ENCODE measurements around the gene OR5K4. TPM values are rescaled to one million over a fixed set of nuclear protein-coding genes. Genes with fewer than 3 reads are reported as not detected.

The OR5K4 gene, protein sequence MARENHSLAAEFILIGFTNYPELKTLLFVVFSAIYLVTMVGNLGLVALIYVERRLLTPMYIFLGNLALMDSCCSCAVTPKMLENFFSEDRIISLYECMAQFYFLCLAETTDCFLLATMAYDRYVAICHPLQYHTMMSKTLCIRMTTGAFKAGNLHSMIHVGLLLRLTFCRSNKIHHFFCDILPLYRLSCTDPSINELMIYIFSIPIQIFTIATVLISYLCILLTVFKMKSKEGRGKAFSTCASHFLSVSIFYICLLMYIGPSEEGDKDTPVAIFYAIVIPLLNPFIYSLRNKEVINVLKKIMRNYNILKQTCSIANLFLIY
- total RNA-seq (2014; rRNA removed; shearing (Covaris generic)) = not detected in 2 replicates

DNA sequence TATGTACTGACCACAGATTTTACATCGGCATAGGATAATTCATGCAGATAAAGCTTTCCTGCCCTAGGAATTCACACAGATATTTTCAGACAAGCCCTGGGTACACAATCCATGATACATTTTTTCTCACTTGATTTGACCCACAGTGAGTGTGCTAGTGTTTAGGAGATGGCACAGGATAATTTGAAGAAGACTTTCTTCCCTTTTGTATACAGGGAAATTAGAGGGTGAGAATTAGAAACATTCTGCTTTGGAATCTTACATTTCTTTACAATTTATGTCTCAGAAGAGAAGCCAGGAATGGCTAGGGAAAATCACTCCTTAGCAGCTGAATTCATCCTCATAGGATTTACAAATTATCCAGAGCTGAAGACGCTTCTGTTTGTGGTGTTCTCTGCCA lies at the start of gene OR5K4:
Gene OR5K4 (plus strand): TSS at position 301 of the 400 bp plus-strand sequence. CDS start 0 bp downstream, at position 301.
- DNase-seq (ENCODE audit: low spot score) = no peak

DNA sequence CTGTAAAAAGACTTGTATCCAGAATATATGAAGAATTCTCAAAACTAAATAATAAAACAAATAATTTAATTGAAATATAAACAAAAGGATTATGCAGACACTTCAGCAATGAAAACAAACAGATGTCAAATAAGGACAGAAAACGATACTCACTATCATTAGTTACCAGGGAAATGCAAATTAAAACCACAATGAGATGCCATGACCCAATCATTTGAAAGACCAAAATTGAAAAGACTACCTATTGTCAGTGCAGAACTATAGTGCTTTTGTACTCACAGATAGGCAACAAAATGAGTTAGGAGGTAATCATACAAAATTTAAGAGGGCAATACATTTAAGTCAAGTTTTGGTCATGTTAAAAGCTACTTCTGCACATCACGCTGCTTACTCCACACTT lies 31.6 kb upstream of the OR5K4 start:
- DNase-seq (ENCODE audit: low spot score) = no peak

DNA sequence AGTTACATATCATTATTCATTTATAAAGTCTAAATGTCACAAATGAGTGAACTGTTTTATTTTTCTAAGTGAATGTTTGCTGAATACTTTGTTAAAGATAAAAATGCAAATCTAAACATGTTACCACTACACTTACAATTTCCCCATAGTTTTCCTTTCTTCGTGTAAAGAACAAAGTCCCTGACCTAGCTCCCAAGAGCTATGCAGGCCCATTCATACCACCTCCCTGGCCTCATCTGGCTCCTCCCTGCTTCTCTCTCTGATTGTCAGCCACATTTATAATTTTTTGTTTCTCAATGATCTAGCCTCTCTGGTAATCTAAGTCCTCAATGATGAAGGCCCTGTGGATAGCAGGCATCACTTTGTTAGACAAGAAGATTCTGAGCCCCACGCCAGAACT lies 31.0 kb upstream of the OR5K4 start:
- DNase-seq (ENCODE audit: low spot score) = no peak

DNA sequence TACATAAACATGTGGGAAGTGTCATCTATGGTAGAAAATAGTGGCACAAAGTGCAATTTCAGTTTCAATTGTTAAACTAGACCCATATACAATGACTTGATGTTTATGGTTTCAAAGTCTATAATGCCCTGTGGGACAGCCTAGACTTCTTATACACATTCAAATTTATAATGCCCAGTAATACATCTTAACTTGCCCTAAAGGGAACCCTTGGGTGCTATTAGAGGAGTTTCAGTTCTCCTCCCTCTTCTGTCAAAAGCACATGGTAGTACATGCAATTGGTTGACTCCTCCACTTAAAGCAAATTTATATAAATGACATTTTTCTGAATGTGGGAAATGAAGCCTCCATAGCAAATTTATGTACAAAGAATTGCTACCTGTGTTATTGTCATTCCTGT lies 30.2 kb upstream of the OR5K4 start:
- no peak for DNase-seq (ENCODE audit: low spot score)

DNA sequence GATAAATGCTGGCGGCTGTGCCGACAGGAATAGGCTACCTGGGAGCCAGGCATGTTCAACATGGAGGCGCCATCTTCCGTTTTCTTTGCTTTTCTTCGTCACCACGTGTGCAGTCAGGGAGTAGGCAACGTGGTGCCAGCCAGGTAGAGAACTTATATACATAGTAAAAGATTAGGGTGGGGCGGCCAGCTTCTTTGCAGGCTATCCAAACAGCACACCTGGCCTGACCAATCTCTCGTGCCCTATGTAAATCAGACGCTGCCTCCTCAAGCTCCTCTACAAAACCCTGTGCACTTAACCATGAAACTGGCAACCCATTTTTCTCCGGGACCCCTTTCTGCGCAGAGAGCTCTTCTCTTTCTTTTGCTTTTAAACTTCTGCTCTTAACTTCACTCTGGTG lies 28.6 kb upstream of the OR5K4 start:
- peak; percentile 20 for DNase-seq (ENCODE audit: low spot score)

DNA sequence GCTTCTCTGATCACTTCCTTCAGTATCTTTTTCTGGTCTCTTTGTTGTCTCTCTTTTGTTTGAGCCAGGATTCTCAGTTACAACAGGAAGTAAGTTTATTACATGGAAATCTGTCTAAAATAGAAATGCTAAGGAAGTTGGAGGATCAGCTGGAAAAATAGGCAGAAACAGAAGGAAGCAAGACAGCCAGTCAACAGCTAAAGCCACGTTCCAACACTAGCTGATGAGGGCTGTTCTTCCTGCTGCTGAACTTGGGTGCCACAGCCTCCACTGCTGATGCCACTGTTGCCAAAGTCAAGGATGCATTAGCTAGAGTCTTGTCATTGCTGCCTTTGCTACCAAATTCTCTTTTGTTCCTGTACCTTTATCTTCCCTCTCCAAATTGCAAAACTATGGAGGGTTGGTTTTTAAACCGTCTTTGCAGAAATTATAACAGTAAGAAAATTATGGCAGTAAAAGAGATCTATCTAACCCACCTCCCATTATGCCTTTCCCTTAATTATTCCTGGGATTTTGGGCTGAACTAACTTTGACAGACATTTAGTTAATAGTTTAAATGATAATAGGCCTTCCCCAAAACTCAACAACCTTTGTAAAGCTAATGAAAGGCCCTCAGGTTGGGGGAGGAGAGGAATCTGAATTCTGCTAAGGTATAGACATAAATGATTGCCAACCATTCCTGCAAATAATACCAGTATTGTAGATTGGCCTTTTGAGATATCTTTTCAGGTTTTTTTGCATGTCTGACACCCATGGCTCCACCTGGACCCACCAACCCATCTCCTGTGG lies 27.4 kb upstream of the OR5K4 start:
- DNase-seq (ENCODE audit: low spot score) = no peak

DNA sequence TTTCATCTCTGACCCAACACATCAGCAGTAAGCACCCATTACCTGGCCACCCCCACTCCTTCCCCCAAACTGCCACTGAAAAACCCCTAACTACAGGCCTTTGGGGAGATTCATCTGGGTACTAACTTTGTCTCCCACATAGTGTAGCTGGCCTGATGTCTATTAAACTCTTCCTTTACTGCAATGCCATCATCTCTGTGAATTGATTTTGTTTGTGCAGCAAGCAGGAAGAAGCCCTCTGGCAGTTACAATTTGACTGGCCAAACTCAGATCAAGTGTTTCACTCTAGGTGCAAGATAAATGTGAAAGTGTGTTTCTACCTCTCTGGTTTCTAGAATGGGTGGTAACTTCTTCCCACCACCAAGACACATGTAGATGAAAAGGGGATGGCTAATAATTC lies 26.7 kb upstream of the OR5K4 start:
- DNase-seq (ENCODE audit: low spot score) = no peak

DNA sequence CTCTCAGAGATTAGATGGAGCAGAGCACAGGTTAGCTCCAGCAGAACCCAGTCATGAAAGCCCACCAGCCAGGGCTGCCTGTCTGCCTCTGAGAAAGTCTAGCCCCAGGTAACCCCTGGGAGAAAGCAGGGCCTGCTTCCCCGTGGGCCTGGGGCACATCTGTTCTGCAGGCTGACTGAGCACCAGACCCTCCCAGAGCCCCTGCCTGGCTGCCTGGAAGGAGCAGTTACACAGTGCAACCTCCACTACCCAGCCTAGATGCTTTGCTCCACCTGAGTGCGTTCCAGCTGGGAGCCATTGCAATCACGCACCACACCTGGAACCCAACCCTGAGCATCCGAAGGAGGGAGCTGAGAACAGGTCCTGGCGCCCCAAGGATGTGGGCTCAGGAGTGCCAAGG lies 24.7 kb upstream of the OR5K4 start:
- DNase-seq (ENCODE audit: low spot score) = no peak

DNA sequence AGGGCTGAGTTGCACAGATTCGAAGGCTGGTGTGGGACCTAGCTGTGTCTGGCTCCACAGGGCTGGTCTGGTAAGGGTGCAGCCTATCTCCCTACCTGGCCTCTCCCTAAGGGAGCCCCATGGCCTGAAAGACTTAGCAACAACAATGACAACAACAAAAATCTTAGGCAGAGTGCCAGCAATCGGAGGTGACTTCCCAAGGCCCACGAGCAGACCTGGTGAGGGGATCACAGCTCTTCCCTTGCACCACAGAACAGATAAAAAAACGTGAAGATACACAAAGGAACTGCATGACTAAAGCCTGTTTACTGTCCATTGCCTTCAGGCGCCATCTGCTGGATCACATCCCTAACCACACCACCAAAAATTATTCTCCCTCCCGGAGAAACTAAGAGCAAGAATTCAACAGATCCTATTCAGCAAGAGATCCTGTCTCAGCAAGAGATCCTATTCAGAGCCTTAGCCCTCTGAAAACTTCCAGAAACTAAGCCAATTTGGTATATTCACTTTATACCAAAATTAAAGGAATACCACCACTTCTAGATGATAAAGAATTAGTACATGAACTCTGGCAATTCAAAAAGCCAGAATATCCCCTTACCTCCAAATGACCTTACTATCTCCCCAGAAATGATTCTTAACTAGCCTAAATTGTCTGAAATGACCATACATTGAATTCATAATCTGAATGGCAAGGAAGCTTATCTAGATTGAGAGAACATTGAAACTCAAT lies 24.1 kb upstream of the OR5K4 start:
- peak; percentile 64 for DNase-seq (ENCODE audit: low spot score)

DNA sequence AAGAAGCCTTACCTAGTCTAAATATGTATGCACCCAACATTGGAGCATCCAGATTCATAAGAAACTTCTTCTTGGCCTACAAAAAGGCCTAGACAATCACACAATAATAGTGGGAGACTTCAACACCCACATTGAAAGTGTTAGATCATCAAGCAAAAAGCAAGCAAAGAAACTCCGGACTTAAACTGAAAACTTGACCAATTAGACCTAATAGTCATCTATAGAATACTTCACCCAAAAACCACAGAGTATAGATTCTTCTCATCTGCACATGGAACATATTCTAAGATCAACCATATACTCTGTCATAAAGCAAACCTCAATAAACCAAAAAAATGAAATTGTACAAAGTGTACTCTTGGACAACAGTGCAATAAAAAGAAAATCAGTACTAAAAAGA lies 22.3 kb upstream of the OR5K4 start:
- no peak for DNase-seq (ENCODE audit: low spot score)

DNA sequence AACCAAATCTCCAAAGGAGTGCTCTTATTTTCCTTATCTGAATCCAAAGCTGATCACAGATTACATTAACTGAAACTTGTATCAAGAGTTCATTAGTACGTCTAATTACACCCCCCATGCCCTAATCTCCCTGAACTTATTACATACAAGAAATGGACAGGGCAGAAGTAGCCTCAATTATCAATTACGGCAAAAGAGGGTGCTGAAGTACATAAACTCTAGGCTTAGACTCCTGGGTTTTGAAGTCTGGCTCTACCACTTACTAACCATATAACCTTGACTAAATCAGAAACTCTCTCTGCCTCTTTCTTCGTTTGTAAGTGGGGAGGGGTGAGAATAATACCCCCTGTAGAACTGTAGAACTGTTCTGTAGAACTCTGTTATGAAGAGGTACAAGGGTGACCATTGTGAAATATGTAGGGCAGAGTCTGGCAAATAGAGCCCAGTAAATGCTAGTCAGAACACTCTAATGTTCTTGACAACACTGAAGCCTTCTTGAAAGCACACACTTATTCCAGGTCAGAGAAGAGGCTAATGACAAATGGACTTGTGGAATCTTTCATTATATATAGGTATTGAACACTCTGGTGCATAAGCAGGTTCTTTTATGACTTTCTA lies 19.6 kb upstream of the OR5K4 start:
- no peak for DNase-seq (ENCODE audit: low spot score)

DNA sequence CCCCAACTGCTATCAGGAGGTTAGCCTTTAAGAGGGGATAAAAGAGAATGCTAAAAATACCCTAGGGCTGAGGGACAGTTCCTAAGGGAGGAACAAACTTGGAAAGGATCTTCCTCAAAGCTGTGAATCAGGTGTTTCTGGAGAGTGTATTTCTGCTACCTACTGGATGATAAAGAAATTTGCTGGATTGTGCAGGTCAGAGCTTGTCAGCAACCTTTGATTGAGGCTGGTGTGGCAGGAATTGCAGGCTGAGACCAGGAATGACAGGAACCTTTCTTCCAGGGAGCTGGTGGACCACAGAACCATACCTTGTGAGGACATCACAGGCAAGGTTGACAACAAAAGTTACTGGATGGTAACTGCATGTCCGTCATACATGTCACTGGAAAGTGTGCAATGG lies 14.6 kb upstream of the OR5K4 start:
- no peak for DNase-seq (ENCODE audit: low spot score)

DNA sequence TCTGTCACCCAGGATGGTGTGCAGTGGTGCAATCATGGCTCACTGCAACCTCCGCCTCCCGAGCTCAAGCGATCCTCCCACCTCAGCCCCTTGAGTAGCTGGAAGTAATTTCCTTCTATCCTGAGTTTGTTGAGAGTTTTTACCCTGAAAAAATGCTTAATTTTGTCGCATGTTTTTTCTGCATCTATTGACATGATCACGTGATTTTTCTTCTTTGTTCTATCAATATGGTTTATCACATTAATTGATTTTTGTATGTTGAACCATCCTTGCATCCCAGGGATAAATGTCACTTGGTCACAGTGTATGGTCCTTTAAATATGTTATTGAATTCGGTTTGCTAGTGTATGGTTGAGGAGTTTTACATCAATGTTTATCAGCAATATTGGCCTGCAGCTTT lies 11.9 kb upstream of the OR5K4 start:
- DNase-seq (ENCODE audit: low spot score) = no peak

DNA sequence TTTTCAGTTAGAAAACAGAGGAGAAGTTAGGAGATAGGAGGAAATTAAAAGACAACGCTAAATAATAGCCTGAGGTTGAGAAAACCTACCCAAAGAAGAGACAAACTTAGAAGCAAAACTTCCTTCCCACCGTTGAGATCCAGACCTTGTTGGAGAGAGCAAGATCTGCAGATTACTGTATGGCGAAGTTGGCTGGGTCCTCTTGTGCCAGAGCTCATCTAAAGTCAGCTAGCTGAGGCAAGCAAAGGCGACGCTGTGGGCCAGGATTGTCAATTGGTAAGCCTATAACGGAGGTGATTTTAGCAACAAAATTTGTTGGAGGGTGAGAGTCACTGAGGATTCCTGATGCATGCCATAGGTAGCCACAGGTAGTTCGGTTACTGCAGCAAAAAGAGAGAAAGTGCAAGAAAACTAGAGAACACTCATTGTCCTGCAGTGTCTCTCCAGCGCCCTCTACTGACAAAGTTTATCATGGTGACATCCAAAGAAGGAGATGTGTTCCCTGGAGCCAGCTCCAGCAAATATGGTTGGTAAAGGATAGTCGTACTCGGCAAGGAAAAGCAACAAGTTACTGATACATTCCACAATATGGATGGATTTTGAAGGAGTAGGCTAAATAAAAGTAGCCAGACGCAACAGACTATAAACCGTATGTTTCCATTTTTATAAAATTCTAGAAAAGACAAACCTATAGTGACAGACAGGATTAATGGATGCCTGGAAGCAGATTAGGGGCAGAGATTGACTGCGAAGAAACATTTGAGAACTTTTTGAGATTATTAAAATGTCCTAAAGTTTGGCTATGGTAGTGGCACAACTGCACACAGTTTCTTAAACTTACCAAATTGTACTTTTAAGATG lies 9.8 kb upstream of the OR5K4 start:
- DNase-seq (ENCODE audit: low spot score) = peak; percentile 78

DNA sequence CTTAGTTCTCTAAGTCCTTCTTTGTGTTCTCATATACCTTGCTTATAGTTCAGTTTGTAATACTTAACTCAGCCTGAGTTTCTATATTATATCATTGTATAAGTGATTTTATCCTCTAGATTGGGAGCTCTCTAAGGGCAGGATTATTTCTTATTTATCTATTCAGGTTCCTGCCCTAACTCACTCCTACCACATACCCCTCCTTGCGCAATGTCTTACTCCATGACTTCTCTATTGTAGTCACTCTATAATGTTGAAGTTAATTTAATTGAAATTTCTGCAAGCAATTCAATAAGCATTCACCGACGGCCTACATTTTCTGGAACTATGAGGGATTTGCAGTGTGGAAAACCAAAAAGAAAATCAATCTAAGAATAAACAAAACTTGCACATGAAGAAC lies 3.6 kb upstream of the OR5K4 start:
- no peak for DNase-seq (ENCODE audit: low spot score)

DNA sequence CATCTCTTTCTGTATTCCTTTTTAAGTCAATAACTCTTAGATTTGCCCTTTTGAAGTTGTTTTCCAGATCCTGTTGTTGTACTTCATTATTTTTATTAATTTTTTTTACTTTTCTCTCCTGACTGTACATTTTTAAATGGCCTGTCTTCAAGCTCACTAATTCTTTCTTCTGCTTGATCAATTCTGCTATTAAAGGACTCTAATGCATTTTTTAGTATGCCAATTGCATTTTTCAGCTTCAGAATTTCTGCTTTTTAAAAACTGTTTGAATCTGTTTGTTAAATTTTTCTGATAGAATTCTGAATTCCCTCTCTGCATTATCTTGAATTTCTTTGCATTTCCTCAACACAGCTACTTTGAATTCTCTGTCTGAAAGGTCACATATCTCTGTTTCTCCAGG lies 5.6 kb downstream of the OR5K4 start:
- no peak for DNase-seq (ENCODE audit: low spot score)

DNA sequence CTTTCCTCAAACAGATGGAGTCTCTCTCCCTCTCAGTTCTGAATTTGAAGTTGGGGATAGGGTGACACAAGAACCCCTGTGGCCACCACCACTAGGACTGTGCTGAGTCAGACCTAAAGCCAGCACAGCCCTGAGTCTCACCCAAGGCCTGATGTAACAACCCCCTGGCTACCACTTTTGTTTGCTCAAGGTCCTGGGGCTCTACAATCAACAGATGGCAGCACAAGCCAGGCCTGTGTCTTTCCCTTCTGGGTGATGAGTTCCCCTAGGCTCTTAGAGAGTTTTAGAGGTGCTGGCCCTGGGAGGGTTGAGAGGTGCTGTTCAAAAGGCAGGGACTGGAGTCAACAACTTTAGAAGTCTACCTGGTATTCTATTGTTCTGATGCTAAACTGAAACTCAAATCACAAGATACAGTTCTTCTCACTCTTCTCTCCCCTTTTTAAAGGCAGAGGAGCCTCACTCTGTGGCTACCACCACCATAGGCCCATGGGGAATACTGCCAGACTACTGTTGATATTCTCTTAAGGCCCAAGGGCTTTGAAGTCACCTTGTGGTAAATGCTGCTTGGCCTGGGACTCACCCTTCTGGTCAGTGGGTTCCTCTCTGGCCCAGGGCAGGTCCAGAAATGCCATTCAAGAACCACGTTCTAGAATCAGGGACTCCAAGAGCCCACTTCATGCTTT lies 6.5 kb downstream of the OR5K4 start:
- DNase-seq (ENCODE audit: low spot score) = peak; percentile 32

DNA sequence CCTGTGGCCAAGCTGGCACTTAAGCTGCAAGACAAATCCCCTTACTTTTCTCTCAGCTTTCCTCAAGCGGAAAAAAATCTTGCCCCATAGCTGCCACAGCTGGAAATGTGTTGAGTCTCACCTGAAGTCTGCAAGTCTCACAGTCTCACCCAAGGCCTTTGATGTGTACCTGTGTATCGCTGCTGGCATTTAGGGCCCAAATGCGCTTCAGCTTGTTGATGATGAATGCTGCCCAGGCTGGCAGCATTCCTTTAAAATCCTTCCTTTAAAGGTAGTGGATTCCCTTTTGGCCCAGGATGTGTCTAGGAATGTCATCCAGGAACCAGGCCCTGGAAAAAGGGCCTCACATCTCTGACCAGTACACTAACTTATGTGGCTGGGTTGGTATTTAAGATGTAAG lies 7.0 kb downstream of the OR5K4 start:
- no peak for DNase-seq (ENCODE audit: low spot score)

DNA sequence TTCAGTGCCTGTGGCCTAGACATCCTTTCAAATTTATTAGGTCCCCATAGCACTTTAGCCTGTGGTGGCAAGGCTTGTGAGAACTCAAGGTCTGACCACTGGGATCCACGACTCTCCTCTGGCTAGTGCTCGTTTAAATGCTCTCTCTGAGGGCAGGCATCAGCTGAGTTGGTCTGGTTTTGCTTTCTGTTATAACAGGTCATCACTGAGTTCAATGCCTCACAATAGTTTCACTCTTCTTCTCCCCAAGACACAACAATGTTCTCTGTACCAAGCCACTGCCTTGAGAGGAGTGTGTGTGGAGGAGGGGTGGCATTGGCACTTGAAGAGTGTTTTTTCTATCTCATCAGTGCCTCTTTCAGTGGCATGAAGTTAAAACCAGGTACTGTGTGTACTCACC lies 7.6 kb downstream of the OR5K4 start:
- DNase-seq (ENCODE audit: low spot score) = no peak

DNA sequence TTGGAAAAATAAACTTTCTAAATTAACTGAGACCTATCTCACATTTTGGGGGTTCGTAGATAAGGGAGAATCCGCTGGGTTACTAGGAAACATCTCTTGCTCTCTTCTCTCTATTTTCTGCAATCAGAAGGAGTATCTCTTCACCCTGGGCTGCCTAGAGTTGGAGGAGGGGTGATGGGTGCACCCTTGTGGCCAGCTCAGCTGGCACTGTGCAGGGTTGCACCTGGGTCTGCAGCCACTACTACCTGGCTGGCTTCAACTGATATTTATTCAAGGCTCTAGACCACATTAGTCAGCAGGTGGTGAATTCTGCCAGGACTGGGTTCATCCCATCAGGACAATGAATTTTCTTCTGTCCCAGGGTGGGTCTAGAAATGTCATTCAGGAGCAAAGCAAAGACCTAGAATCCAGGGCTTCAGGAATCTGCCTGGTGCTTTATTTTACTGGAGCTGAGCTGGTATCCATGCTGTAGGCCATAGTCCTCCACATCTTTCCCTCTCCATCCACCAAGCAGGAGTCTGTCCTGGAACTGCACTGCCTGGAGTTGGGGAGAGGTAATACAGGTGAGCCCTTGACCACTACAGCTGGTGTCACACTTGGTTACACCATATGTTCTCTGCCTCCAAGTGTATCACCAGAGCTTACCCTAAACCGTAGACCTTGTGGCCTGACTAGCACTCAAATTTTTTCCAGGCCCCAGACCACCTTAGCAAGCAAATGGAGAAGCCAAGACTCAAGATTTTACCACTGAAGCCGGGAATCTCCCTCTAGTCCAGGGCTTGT lies 14.0 kb downstream of the OR5K4 start:
- no peak for DNase-seq (ENCODE audit: low spot score)
